Activated CD8-positive, alpha-beta T cell treated with anti-CD3 and anti-CD28 coated beads for 36 hours (primary cell): ENCODE data around the gene MAGI3. TPM values are rescaled to one million over a fixed set of nuclear protein-coding genes. Genes with fewer than 3 reads are reported as not detected.

Experiments used
- ATAC-seq: fragments of 200-7000 bp; cut with Tn5 transposase; one replicate; pipeline ENCODE4 v1.10.0; 2021; ENCODE audit warnings: mild to moderate bottlenecking, moderate library complexity
- CTCF ChIA-PET: fragments of 350-600 bp; sonication (Branson Sonifier 250); formaldehyde crosslinking; loops from one replicate; lab custom pipeline; 2021; ENCODE audit warnings: antibody characterized with exemption; lab: Charles Lee
- POLR2A ChIA-PET: fragments of 350-600 bp; sonication (Branson Sonifier 250); formaldehyde crosslinking; loops from one replicate; lab custom pipeline; 2021; ENCODE audit warnings: antibody characterized with exemption; lab: Charles Lee
- DNase-seq: peaks from one replicate; pipeline ENCODE4 v3.0.0-alpha.2; 2020
- H3K27ac Mint-ChIP-seq: one replicate; pipeline ENCODE4 v1.8.0; 2021; ENCODE audit warnings: mild to moderate bottlenecking, mixed read lengths
- H3K27me3 Mint-ChIP-seq: one replicate; pipeline ENCODE4 v1.8.0; 2021; ENCODE audit warnings: mixed read lengths
- H3K36me3 Mint-ChIP-seq: one replicate; pipeline ENCODE4 v1.8.0; 2021; ENCODE audit warnings: low read depth, mixed read lengths
- H3K4me1 Mint-ChIP-seq: one replicate; pipeline ENCODE4 v1.8.0; 2021; ENCODE audit warnings: low read depth, mixed read lengths
- H3K4me3 Mint-ChIP-seq: one replicate; pipeline ENCODE4 v1.8.0; 2021; ENCODE audit warnings: mild to moderate bottlenecking, moderate library complexity, mixed read lengths
- H3K9me3 Mint-ChIP-seq: one replicate; pipeline ENCODE4 v1.8.0; 2021; ENCODE audit warnings: mixed read lengths
- CTCF ChIP-seq: fragments of 200-600 bp; IDR thresholded peaks from one replicate; pipeline ENCODE4 v1.8.0; 2022; ENCODE audit warnings: antibody characterized with exemption, mild to moderate bottlenecking
- intact Hi-C: fragments of 100-400 bp; cut with micrococcal nuclease; formaldehyde crosslinking; loops from one replicate; pipeline ENCODE4 v1.10.0; 2022
- total RNA-seq, 2 experiments: library from RNA; stranded (reverse); gene quantifications; one replicate each; pipeline ENCODE4 v1.2.3, GENCODE V29; 2021

The MAGI3 gene
- total RNA-seq, 2 experiments from 2014 or later = 2.5 to 3.1 TPM

DNA sequence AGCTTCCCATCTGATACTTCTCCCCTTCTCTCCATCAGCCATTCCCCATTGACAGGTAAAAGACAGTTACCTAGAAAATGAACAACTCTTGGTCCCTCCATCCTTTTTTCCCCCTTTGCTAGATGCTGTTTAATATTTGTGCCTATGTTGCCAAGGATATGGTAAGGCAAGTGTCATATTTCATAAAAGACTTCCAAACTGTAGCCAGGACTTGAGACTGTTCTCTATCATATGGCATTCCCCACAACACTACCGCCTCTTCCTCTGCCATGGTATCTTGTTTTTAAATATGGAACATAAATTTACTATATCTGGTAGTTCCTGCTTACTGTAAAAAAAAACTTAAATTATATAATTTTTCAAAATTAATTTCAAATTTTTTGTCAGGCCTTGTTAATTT lies 271.8 kb downstream of the MAGI3 start:
- ATAC-seq (no peak), DNase-seq (no peak)
- no peak for TF ChIP-seq CTCF
- intact Hi-C loops = no loop called here
- Mint-ChIP-seq H3K4me1 (no peaks in the 10 kb centered on the region), H3K9me3 (no peaks in the 10 kb centered on the region), H3K4me3 (no peak overlapping the region), H3K27me3 (no peaks in the 10 kb centered on the region), H3K27ac (no peak overlapping the region), H3K36me3 (no peaks in the 10 kb centered on the region)
- CTCF ChIA-PET = no interaction called here
- POLR2A ChIA-PET = no interaction called here

DNA sequence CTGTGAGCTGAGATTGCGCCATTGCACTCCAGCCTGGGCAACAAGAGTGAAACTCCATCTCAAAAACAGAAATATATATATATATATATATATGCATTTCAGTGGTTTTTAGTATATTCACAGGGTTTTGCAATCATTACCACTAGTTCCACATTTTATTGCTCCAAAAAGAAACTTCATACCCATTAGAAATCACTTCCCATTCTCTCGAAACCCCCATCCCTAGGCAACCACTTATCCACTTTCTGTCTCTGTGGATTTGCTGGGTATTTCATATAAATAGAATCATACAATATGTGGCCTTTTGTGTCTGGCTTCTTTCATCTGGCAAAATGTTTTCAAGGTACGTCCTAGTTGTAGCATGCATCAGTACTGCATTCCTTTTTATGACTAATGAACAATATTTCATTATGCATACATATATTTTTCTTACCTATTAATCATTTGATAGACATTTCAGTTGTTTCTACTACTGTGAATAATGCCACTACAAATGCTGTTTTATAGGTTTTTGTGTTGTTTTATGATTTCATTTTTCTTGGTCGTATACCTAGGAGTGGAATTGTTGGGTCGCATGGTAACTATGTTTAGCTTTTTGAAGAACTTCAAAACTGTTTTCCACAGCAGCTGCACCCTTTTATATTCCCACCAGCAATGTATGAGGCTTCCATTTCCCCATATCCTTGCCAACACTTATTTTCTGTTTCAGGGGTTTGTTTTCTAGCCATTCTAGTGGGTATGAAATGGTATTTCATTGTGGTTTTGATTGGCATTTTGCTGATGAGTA lies 273.0 kb downstream of the MAGI3 start:
- POLR2A ChIA-PET = no interaction called here
- intact Hi-C loops = no loop called here

DNA sequence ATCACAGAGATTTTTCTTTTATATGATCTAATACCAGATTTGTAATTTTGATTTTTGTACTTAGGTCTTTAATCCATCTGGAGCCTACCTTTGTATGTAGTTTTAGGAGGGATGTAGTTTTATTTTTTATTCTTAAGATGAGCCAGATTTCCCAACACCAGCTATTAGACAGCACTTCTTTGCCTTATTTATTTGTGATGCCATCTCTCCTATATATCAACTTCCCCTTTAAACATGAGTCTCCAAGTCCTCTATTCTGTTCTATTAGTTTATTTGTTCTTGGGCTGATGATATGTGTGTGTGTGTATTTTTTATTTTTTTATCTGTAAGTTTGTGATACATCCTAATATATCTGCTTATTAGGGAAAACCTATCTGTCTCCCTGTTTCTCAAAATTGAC lies 274.8 kb downstream of the MAGI3 start:
- H3K36me3 Mint-ChIP-seq = no peaks in the 10 kb centered on the region
- no peak for DNase-seq
- no peak for ATAC-seq
- H3K27ac Mint-ChIP-seq = no peak overlapping the region
- no peak for TF ChIP-seq CTCF
- H3K27me3 Mint-ChIP-seq = peaks cover 1% of the 10 kb centered on the region
- H3K4me3 Mint-ChIP-seq = no peak overlapping the region
- ChIA-PET POLR2A (no interaction called here), CTCF (interaction anchor here (1.2 kb wide), 1 partner anchor 33 kb away, joined by 3 read pairs; no protein-coding TSS in a partner anchor)
- intact Hi-C loops = no loop called here
- no peaks in the 10 kb centered on the region for H3K4me1 Mint-ChIP-seq
- no peaks in the 10 kb centered on the region for H3K9me3 Mint-ChIP-seq

More for the DNA sequence above, 273.0 kb downstream of the MAGI3 start:
- DNase-seq (no peak), ATAC-seq (no peak)
- Mint-ChIP-seq H3K4me3 (no peak overlapping the region), H3K36me3 (no peaks in the 10 kb centered on the region), H3K27ac (no peak overlapping the region), H3K27me3 (peaks cover 1% of the 10 kb centered on the region), H3K4me1 (no peaks in the 10 kb centered on the region), H3K9me3 (no peaks in the 10 kb centered on the region)
- no peak for TF ChIP-seq CTCF
- CTCF ChIA-PET = no interaction called here

- Mint-ChIP-seq H3K27me3 (peaks cover 1% of the 10 kb centered on the region), H3K9me3 (no peaks in the 10 kb centered on the region), H3K27ac (no peak overlapping the region), H3K4me3 (no peak overlapping the region), H3K4me1 (no peaks in the 10 kb centered on the region), H3K36me3 (no peaks in the 10 kb centered on the region)
- POLR2A ChIA-PET = no interaction called here
- DNase-seq (no peak), ATAC-seq (no peak)
- TF ChIP-seq CTCF = no peak
- intact Hi-C loops = no loop called here
- CTCF ChIA-PET = no interaction called here
Measured at GRCh38 chr1:113666126-113666525, 275.8 kb downstream of the MAGI3 start.

DNA sequence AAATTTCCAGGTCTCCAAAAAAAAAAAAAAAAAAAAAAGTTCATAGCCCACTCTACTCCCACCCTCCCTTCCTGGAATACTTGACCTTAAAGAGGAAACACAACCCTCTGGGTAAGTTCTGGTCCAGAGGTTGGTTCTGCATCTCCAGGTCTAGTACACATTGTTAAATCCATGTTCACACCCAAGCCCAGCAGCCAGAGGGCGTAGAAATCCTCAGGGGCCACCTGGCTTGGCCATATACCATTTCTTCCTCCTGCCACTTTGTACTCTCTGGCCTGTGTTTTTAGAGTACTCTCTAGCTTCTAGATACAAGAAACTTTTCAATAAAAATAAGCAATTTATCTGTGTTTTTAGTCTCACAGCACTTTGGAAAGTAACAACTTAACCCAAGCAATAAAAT lies 279.7 kb downstream of the MAGI3 start:
- DNase-seq (no peak), ATAC-seq (no peak)
- H3K4me1 Mint-ChIP-seq = no peaks in the 10 kb centered on the region
- H3K36me3 Mint-ChIP-seq = no peaks in the 10 kb centered on the region
- no peak overlapping the region for H3K4me3 Mint-ChIP-seq
- peaks cover 1% of the 10 kb centered on the region for H3K27me3 Mint-ChIP-seq
- H3K27ac Mint-ChIP-seq = no peak overlapping the region
- CTCF ChIA-PET = no interaction called here
- POLR2A ChIA-PET = interaction anchor here (1.3 kb wide), 1 partner anchor 10 kb away, joined by 3 read pairs; no protein-coding TSS in a partner anchor
- TF ChIP-seq CTCF = no peak
- H3K9me3 Mint-ChIP-seq = no peaks in the 10 kb centered on the region
- intact Hi-C loops = no loop called here
